ENCODE measurements around the gene HAL. TPM values are rescaled to one million over a fixed set of nuclear protein-coding genes. Genes with fewer than 3 reads are reported as not detected.

The HAL gene
- total RNA-seq, 1 donor, result not detected

- TF ChIP-seq, protein P1, sequence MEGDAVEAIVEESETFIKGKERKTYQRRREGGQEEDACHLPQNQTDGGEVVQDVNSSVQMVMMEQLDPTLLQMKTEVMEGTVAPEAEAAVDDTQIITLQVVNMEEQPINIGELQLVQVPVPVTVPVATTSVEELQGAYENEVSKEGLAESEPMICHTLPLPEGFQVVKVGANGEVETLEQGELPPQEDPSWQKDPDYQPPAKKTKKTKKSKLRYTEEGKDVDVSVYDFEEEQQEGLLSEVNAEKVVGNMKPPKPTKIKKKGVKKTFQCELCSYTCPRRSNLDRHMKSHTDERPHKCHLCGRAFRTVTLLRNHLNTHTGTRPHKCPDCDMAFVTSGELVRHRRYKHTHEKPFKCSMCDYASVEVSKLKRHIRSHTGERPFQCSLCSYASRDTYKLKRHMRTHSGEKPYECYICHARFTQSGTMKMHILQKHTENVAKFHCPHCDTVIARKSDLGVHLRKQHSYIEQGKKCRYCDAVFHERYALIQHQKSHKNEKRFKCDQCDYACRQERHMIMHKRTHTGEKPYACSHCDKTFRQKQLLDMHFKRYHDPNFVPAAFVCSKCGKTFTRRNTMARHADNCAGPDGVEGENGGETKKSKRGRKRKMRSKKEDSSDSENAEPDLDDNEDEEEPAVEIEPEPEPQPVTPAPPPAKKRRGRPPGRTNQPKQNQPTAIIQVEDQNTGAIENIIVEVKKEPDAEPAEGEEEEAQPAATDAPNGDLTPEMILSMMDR (IDR thresholded peaks at IDR 0.05; ENCODE audit: insufficient read depth, low read depth, low read length), result no peak
- no peak for DNase-seq (ENCODE audit: low read depth)
Measured at GRCh38 chr12:96028538-96028937, 32.4 kb upstream of the HAL start.

GRCh38 chr12:96026331-96026730 is 30.2 kb upstream of the HAL start:
- no peak for DNase-seq (ENCODE audit: low read depth)
- TF ChIP-seq, protein P1 (IDR thresholded peaks at IDR 0.05; ENCODE audit: insufficient read depth, low read depth, low read length), result no peak
- no peak overlapping the region for H3K4me3 ChIP-seq (ENCODE audit: low read depth, low read length)

More at GRCh38 chr12:96028538-96028937, 32.4 kb upstream of the HAL start:
- H3K4me3 ChIP-seq (ENCODE audit: low read depth, low read length), result no peak overlapping the region

DNA sequence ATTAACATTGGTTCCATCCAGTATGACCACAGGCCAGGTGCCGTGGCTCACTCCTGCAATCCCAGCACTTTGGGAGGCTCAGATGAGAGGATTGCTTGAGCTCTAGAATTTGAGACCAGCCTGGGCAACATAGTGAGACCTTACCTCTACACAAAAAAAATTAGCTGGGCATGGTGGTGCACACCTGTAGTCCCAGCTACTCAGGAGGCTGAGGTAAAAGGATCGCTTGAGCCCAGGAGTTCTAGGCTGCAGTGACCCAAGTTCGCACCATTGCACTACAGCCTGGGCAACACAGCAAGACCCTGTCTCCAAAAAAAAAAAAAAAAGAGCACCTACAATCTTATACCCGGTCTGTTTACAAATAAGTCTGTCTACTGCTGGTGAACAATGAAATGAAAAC is 29.4 kb upstream of the HAL start:
- TF ChIP-seq, protein P1 (IDR thresholded peaks at IDR 0.05; ENCODE audit: insufficient read depth, low read depth, low read length), result no peak
- no peak for DNase-seq (ENCODE audit: low read depth)
- H3K4me3 ChIP-seq (ENCODE audit: low read depth, low read length), result no peak overlapping the region

DNA sequence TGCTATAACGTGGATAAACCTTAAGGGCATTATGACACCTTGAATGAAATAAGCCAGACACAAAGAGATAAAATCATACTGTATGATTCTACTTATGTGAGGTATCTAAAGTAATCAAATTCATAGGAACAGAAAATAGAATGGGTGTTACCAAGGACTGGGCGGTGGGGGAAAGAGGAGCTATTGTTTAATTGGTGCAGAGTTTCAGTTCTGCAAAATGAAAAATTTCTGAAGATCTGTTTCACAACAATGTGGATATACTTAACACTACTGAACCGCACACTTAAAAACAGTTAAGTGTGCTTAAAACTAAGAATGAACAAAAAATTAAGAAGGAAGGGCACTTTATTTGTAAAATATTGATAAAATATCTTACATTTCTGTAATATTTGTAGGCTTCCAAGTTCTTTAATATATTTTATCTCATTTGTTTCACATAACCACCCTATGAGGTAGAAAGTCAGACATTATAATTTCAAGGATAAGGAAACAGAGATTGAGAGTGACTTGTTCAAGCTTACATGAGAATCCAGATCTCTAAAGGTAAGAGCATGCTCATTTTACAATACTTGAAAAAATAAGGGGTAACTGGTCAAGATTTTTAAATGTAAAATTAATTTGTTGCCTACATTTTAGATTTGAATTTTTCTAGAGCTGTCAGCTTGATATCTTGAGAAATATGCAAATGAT is 24.3 kb upstream of the HAL start:
- no peak for DNase-seq (ENCODE audit: low read depth)
- TF ChIP-seq, protein P1 (IDR thresholded peaks at IDR 0.05; ENCODE audit: insufficient read depth, low read depth, low read length), result no peak
- no peak overlapping the region for H3K4me3 ChIP-seq (ENCODE audit: low read depth, low read length)

DNA sequence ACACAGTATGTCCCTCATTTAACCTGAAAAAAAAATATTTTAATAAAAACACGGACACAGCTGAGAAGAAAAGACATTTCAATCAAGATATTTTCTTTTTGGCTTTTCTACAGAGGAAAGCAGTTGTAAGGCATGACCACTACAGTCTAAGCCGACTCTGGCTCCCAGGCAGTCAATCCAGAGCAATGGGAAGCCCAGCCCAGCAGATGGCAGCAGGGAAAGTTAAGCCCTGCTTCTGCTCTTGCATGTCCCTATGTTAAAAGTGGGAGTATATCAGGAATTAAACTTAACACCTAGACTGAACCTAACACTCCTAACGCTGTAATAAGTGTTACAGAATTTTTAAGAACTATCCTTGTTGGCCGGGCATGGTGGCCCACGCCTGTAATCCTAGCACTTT is 19.5 kb upstream of the HAL start:
- H3K4me3 ChIP-seq (ENCODE audit: low read depth, low read length), result no peak overlapping the region
- DNase-seq (ENCODE audit: low read depth), result peak; percentile 40
- TF ChIP-seq, protein P1 (IDR thresholded peaks at IDR 0.05; ENCODE audit: insufficient read depth, low read depth, low read length), result peak; percentile 51

- TF ChIP-seq, protein P1 (IDR thresholded peaks at IDR 0.05; ENCODE audit: insufficient read depth, low read depth, low read length), result no peak
- DNase-seq (ENCODE audit: low read depth), result no peak
- no peak overlapping the region for H3K4me3 ChIP-seq (ENCODE audit: low read depth, low read length)
Measured at GRCh38 chr12:96014943-96015599, 18.9 kb upstream of the HAL start.
